HG02571 (cell line): ENCODE data around the gene PM20D2.
"Not testable (repeated sequence)": the region's sequence is repeated elsewhere in the genome, so short reads cannot be mapped to it uniquely, and the experiment has no call there.

ENCODE experiments used
- ATAC-seq: cut with Tn5 transposase; IDR thresholded peaks from one replicate; pipeline ENCODE4 v1.9.1; 2021; ENCODE audit warnings: mild to moderate bottlenecking, moderate library complexity; ENCODE audit not compliant: unreplicated experiment

The PM20D2 gene, protein sequence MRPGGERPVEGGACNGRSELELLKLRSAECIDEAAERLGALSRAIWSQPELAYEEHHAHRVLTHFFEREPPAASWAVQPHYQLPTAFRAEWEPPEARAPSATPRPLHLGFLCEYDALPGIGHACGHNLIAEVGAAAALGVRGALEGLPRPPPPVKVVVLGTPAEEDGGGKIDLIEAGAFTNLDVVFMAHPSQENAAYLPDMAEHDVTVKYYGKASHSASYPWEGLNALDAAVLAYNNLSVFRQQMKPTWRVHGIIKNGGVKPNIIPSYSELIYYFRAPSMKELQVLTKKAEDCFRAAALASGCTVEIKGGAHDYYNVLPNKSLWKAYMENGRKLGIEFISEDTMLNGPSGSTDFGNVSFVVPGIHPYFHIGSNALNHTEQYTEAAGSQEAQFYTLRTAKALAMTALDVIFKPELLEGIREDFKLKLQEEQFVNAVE

DNA sequence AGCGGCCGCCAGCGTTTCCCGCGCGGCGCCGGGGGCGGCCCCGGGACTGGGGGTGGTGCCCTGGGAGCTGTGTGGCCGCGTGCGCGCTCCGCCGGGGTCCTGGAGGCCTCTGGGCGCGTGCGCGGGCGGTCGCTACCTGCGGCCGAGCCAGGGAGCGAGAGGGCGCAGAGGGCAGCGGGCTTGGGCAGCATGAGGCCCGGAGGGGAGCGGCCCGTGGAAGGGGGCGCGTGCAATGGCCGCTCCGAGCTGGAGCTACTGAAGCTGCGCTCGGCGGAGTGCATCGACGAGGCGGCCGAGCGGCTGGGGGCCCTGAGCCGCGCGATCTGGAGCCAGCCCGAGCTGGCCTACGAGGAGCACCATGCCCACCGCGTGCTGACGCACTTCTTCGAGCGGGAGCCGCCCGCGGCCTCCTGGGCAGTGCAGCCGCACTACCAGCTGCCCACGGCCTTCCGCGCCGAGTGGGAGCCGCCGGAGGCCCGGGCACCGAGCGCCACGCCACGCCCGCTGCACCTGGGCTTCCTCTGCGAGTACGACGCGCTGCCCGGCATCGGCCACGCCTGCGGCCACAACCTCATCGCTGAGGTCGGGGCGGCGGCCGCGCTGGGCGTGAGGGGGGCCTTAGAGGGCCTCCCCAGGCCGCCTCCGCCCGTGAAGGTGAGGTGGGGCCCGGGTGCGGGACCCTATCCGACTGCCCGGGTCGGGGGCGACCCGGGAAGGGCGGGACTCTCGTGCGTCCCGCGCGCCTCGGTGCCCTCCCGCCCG lies at the start of gene PM20D2:
PM20D2 (plus strand) TSS at position 100 of the 762 bp plus-strand sequence; CDS start at position 190, 90 bp downstream.
- peak; percentile 58 for ATAC-seq

DNA sequence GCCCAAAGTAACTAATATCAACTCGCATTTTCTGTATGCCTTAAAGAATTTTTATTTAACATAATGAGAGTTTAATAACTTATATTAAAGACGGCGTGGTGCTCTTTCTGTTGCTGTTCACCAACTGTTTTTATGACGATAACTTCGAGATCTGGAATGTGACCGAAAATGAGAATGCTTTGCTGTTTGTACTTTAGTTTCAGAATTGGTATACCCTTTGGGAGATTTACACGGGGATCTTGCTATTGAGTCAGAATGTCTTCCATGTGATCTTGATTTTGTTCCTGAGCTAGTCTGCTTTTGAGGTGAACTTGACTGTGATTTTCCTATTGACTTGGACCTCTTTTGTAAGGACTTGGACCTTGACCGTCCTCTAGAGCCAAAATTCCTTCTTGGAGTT lies 47.4 kb upstream of the PM20D2 start:
- no peak for ATAC-seq

DNA sequence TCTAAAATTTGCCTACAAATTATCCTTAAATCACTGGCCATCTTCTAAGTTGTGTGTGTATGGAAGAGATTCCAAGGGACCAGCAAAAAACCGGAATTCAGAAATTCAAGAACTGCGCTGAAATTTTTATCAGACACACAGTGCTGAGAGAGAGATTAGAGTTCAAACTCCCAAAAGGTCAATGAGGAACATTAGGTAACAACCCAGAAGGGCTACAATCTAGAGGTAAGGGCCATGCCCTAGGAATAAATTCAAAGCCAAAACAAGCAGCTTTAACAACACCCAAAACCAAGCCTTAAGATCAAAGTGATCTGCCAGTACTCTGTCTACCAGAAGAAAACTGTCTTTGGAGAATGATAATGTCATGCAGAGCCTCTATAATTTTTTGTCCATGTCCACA lies 45.7 kb upstream of the PM20D2 start:
- no peak for ATAC-seq

DNA sequence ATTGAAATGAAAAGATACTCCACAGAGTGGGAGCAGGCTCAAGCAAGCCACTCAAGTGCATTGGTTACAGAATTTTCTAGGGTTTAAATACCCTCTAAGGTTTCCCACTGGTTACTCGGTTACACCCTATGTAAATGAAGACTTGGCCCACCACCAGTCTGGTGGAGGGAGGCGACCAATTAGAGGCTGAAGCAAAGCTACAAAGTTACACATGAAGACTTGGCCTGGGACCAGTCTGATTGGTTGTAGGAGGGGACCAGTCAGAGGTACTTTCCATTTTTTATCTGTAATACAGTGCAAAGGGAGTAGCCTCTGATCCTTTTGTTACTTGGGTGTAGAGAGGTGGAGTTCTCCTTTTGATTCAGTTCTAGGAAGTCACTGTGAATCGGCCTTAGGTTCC lies 35.6 kb upstream of the PM20D2 start:
- ATAC-seq: no peak

DNA sequence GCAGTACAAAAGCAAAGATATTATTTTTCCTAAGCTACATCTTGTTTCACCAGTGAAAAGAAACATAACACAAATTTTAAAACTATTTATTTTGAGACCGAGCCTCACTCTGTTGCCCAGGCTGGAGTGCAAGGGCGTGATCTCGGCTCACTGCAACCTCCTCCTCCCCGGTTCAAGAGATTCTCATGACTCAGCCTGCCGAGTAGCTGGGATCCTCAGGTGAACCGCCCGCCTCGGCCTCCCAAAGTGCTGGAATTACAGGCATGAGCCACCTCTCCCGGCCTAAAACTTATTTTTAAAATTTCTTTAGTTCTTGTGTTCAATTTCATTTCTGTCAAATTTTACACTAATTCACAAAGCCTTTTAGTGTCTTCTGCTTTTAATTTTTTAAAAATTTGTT lies 33.9 kb upstream of the PM20D2 start:
- no peak for ATAC-seq

DNA sequence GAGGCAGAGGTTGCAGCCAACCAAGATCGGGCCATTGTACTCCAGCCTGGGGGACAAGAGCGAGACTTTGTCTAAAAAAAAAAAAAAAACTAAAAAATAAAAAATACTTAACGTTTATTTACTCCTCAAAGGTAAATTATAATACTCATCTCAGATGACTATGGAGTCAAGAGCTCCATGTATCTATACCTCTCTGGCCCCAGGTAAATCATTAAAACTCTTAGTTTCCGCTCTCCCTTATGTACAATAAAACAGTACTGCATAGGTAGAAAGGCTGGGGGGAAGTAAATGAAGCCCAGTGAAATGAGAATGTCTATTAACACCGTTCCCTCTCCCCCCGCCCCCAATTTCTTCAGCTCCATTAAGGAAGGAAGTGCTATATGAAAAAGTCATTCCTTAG lies 29.2 kb upstream of the PM20D2 start:
- no peak for ATAC-seq

DNA sequence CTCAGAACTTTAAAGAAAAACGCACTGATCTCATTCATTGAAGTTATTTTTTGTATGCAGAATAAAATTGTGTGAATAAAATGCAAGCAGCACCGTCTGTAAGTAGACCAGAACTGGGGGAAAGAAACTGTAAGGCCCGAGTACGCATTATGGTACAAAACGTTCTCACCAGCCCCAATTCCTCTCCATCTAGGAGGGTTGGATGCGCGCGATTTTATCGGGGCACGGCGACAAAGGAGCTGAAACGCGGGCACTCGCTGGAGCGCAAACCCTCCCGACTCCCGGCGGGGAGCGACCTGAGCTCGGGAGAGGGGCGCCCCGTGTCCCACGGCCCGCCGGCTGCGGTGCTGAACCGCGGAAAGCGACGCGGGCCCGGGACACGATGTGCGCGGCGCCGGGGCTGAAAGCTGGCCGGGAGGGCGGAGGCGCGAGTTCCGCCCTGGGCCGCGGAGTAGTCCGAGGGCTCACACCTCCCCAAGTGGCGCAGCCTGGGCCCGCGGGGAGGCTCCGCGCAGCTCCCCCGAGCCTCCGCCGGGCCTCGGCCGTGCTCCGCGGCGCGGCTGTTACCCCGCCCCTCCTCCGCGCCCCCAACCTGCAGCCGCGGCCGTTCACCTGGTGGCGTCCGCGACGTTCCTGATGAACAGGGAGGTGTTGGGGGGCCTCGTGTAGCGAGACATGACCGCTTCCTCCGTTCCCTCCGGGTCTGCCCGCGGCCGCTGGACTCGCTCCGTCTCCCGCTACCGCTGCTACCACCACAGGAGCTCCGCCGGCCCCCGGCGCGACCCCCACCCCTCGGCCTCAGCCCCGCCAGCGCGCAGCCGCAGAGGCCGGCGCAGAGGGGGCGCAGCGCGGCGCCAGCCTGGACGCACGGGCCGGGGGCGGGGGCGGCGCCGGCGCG lies 28.4 kb upstream of the PM20D2 start, which contains the start of gene SRSF12:
SRSF12 (minus strand) TSS at position 861 of the 898 bp plus-strand sequence; CDS start at position 677, 184 bp downstream.
- peak; percentile 65 for ATAC-seq

DNA sequence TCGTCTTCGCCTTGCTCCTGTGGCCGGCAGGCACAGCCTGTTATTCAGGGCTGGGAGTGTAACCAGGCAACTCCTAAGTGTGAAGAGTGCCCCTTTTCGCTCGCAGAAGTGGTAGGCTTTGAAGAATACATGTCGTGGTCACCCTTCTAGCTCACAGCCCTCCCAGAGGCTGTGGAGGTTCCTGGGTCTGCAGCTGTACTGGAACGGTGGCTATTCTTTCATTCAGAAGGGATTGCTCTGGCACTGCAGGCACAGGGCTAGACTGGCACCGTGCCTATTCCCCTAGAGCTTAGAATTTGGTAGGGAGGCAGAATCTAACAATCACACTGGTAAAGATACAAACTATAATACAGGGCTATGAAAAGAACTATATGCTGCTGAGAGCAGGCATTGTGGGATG lies 26.9 kb upstream of the PM20D2 start:
- ATAC-seq: no peak

DNA sequence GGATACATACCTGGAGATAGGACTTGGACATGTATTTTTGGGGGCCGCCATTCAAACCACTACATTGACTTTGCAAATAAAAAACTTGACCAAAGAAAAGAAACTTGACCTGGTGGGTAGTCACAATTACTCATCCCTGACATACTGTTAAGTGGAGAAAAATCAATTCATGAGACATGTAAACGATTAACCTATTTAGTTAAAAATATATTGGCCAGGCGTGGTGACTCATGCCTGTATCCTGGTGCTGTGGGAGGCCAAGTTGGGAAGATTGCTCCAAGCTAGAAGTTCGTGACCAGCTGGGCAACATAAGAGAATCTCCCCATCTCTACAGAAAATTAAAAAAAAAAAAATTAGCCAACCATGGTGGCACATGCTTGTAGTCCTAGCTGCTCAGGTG lies 25.5 kb upstream of the PM20D2 start:
- ATAC-seq: no peak

DNA sequence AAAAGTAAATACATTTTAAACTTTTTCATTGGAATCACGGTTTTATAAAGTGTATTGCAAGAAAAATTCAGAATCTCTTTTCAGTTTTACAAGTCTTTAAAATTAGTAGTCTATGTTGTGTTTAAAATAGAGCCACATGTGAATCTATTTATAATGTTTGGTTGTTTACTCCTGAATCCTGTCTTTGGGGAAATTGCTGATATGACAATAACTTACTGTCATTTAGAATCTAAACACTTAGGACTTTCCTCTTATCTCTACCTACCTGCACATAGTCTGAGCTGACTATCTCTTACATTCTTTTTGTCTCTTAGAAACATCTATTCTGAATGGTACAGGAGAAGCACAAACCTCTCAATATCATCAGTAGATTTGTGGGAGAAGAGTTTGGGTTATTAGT lies 23.9 kb upstream of the PM20D2 start:
- ATAC-seq: no peak

DNA sequence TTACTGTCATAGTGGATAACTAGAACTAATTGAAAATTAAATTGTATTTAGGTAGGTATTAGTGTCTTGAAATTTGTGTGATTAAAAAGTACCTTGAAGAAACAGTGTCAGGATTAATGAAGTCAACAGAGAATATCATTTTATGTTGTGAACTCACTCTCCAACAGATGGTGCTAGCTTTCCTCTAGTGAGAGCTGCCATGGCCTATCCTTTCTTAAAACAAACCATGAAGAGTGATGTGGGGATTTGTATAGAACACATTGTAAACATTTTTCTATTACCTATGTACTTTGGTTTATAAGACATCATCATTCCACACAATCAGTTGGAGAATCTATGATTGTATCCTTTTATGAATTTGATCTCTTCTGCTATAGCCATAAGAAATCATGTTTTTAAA lies 23.2 kb upstream of the PM20D2 start:
- ATAC-seq: no peak

DNA sequence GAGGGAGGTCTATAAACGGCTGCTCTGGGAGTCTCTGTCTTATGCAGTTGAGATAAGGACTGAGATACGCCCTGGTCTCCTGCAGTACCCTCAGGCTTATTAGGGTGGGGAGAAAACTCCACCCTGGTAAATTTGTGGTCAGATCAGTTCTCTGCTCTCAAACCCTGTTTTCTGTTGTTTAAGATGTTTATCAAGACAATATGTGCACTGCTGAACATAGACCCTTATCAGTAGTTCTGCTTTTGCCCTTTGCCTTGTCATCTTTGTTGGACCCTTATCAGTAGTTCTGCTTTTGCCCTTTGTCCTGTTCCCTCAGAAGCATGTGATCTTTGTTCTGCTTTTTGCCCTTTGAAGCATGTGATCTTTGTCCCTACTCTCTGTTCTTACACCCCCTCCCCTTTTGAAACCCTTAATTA lies 17.6 kb upstream of the PM20D2 start:
- ATAC-seq: not testable (repeated sequence)

DNA sequence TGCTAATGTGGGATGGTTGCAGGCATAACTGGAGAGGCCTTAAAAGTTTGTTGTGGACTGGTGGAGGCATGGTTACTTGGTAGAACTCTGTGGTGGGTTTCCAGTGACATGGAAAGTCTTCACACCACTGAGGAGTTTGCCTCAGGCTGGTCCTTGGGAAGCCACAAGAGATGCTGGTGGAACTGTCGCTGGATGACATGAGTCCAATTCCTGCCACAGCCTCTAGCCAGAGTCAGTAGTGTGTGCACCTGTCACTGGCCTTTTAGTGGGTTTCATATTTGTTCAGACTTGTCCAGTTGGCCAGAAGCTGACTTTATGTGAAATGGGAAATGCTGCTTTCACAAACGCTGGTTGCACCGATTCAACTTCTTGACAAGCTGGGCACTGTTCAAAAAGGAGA lies 14.3 kb upstream of the PM20D2 start:
- ATAC-seq: no peak

DNA sequence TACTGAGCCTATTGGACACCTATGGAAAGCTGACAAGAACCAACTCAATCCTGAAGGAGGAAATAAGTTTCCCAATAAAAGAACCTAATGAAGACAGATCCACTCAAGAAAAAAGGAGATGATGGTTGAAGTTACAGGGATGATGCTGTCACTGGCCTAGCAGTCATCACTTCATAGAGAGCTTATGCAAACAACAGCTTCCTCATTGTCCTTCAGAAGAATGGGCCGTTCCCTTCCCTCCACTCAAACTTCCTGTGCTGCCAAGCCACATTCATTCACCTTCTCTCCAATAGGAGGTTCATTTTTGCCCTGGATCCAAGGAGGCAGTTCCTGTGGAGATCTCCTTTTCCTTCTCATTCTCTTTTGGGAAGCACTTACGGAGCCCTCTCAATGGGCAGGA lies 13.8 kb upstream of the PM20D2 start:
- ATAC-seq: no peak

DNA sequence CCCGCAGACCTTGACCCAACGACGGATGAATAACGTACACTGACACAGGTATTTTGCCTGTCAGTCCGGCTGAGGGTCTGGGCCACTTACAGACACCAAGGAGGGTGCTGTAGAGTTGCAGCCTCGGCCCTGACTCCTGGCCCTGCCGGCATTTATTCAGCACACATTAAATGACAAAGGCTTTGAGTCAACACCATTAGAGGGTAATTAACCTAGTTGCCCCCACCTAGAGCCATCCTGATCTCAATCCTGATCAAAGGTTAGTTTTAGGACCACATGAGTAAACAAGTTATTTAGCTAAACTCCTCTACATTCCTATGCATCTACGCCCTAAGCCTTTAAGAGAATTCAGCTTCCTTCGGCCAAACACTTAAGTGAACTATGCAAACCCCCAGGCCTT lies 11.9 kb upstream of the PM20D2 start:
- no peak for ATAC-seq

DNA sequence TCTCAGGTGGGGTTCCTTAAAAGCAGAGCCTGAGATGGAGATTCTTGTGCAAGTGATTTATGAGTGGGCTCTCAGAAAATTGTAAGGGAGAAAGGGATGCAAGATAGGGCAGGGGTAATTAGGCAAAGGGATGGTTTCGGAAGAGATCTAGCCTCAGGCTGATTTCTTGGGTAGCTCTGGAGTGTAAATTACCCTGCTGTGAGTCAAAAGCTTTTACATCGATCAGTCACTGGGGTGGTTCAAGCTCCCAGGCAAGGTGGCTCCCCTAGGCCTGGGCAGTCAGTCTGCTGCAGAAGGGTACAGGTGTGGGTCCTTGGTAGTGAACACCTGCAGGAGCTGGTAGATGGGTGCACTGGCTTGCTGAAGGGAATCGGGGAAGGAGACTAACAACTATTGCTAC lies 11.1 kb upstream of the PM20D2 start:
- no peak for ATAC-seq

DNA sequence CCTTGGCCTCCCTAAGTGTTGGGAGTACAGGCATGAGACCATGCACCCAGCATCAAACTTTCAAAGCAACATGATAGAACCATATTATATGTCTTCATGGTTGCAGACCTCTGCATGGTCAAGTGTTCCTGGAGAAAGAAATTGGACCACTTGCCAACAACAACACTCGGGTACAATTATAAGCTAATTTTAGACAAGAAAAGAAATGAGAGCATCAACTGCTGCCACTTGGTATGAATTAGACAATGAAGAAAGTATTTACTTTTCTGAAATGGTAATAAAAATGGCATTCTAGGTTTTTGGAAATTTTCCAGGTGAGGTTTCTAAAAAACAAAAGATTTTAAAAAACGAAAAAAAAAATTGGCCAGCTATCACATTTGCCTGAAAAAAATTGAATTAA lies 7.7 kb upstream of the PM20D2 start:
- no peak for ATAC-seq

DNA sequence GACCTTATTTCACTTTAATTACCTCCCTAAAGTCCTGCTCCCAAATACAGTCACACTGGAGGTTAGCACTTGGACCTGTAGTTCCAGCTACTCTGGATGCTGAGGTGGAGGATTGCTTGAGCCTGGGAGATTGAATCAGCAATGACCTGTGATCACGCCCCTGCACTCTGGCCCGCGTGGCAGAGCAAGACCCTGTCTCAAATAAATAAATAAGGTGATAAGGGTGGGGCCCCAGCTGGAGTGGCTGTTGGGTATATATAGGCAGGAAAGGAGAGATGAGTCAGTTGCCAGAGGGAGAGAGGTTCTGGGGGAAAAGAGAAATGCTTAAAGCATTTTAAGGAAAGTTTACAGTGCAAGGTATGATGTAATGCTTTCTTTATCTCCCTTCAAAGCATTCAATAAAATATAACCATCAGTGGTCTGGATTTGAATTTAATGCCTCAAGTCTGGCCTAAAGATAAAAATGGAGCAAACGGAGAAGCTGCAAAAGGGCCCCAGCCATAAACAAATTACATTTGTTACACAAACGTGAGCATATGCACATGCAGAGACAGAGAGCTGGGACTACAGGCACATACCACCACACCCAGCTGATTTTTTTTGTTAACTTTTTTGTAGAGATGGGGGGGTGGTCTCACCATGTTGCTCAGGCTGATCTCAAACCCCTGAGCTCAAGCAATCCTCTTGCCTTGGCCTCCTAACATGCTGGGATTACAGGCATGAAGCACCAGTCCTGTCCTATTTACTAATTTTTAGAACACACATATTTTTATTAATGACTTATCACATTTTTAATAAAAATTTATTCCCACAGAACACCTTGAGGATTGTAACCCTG lies 6.1 kb upstream of the PM20D2 start:
- no peak for ATAC-seq

DNA sequence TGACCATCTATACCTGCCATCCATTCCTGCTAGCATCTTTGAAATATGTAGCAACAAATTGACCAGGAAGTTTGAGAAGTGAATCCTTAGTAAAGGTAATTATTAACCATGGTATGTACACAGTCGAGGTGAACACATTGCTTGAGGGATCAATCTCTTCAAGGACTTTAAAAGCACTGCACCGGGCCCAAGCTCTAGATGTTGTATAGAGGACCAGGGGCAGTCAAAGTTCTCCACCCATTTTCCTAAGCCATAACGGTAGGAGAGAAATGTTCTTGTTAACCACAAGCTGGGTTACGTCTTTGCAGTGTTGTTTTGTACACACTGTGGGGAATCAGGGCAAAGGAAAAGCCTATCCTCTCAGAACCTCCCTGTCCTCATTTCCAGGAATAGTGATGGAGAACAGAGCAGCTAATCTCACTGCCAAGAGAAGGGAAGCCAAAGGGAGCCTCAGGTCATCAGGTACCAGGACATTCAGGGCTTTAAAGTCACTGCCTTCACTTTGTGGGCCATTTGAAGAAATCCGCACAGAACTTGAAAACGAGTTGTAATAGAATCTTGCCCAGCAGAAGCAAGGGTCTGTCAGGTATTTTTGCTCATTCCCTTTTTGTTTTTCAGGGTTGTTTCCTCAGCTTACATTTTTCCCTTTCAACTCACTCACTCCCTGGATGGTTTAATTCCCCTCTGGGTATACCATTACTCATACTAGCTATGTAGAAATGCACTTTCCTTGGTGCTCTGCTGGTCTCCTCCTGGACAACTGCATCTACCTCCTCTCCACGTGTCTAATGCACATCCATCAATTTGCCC lies 5.3 kb upstream of the PM20D2 start:
- no peak for ATAC-seq
